GM18520 (cell line): ENCODE results near the gene OR10H5.
"Not testable (repeated sequence)": the region's sequence is repeated elsewhere in the genome, so short reads cannot be mapped to it uniquely, and the experiment has no call there.

Experiments
- ATAC-seq: cut with Tn5 transposase; IDR thresholded peaks from one replicate; pipeline ENCODE4 v1.9.1; 2021; ENCODE audit not compliant: unreplicated experiment

Gene OR10H5

DNA sequence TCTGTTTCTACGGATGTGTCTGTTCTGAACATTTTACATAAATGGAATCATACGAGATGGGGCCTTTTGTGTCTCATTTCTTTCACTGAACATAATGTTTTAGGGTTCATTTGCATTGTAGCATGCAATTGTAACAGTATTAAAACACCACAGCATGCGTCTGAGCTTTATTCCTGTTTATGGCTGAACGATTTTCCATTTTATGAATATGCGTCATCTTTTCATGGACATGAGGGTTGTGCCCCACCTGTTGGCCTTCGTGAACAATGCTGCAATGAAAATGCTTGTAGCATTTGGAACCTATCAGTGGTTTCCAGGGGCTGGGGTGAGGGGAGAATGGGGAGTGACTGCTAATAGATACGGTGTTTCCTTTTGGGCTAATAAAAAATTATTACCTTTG is 22.9 kb downstream of the OR10H5 start:
- ATAC-seq = no peak

DNA sequence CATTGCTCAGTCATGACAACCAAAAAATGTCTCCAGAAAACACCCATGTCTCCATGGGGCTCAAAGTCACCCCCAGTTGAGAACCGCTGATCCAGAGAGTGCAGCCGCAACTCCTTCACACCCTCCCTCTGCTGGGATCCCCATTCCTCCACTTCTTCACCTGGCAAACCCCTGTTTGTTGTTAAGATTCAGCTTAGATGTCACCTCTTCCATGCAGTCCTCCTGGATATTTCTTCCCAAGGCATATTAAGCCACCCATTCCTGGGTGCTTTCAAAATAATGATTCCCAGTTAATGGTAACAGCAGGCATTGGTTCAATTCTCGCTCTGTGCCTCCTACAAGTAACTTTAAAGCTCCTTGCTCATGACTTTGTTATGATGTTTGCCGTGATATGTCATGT is 24.0 kb downstream of the OR10H5 start:
- ATAC-seq = no peak

DNA sequence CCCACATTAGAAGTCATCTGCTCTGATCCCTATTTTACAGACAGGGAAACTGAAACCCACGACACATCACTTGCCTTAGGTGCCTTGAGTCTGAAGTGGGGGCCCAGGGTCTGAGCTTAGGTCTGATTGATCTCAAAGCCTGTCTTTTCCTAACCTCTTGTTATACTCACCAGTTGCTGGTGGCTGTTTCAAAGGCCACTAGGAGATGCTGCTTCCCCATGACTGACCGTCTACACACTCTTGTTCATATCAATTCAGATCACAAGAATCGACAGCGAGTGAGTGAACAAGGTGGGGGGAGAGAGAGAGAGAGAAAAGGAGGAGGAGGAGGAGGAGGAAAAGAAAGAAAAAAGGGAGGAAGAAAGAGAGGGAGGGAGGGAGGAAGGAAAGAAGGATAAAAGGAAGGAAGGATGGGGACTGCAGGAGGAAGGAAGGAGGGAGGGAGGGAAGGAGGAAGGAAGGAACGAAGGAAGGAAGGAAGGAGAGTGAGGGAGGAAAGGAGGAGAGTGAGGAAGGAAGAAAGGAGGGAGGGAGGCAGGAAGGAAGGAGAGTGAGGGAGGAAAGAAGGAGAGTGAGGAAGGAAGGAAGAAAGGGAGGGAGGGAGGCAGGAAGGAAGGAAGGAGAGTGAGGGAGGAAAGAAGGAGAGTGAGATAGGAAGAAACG is 24.7 kb downstream of the OR10H5 start:
- no peak for ATAC-seq

DNA sequence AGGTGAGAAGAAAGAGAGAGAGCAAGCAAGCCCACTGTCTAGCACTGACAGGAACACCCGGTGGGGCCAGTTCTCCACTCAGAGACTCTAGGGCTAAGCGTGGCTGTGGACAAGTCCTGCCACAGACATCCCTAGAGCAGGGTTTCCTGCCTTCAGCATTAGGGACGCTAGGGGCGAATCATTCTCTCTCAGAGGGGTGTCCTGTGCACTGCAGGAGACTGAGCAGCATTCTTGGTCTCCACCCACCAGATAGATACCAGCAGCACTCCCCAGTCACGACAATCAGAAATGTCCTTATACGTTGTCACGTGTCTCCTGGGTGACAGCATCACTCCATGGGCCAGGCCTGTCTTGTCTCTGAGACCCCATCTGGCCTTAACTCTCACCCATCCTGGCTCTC is 26.5 kb downstream of the OR10H5 start:
- ATAC-seq = no peak

DNA sequence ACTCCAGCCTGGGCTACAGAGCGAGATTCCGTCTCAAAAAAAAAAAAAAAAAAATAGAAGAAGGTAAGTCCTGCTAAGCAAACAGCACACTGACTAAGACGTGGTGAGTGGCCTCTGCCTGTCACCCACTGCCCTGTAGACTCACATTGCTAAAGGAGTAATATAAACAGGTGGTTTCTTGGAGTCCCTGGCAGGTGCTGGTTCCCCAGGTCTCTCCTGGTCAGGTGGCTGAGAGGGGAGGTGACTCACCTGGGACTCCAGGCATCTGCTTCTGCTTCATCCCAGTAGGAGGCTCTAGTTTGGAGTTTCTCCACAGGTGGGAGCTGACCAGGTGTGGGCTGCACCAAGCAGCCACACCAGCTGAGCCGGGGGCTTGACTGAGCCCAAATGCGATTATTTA is 27.8 kb downstream of the OR10H5 start, which contains the start of gene OR10H1:
Gene OR10H1, minus strand, starts transcription at position 359 of the 400 bp plus-strand sequence. CDS start 7,627 bp downstream, outside the sequence.
- no peak for ATAC-seq

DNA sequence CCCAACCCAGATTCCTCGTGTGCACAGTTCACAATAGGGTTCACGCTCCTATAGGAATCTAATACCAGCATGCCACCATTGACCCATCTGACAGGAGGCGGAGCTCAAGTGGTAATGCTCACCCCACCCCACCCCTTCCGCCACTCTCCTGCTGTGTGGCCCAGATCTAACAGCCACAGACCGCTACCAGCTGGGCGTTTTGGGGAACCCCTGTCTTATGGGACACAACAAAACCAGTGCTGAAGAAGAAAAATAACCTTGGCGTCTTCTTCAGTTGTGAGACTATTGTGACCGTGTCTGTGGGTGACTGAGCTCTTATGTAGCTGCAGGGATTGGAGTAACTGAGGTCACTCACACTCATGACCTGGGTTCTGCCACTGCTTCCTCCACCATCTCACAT is 33.2 kb downstream of the OR10H5 start:
- no peak for ATAC-seq

DNA sequence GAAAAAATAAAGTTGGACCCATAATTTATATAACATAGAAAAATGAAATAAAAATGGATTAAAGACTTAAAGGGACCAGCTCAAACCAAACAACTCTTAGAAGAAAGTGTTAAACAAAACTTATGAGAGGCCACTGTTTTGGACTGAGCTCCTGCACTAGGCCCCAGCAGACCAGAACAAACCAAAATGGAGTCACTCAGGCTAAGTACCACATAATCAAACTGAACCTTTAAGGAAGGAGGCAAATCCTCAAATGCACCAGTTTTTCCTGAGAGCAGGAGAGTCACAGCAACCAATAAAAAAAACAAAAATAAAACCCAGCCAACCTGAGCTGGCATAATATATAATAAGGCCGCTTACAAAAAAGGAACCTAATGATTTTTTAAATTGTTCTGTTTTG is 38.3 kb downstream of the OR10H5 start:
- no peak for ATAC-seq

DNA sequence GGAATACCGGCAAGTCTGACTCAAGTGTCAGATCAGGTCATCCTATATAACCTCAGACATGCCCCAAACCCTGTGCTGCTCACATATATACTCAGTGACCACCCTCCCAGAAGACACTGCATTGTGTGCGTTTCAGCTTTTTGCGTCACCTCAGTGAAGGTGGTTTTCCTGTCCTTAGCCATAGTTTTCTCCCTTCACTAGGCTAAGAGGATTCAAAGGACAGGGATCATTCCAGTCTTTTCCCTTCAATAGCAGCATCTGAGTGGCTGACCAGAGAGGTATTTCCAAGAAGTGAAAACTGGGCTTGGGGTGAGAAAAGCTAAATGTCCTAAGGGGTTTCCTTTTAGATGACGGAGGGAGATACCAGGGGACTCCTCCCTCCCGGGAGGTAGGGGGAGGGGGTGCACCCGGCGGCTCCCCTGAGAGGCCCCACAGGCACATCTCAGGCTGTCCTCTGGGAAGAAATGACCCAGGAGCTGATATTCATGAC is 40.7 kb downstream of the OR10H5 start:
- ATAC-seq = no peak

DNA sequence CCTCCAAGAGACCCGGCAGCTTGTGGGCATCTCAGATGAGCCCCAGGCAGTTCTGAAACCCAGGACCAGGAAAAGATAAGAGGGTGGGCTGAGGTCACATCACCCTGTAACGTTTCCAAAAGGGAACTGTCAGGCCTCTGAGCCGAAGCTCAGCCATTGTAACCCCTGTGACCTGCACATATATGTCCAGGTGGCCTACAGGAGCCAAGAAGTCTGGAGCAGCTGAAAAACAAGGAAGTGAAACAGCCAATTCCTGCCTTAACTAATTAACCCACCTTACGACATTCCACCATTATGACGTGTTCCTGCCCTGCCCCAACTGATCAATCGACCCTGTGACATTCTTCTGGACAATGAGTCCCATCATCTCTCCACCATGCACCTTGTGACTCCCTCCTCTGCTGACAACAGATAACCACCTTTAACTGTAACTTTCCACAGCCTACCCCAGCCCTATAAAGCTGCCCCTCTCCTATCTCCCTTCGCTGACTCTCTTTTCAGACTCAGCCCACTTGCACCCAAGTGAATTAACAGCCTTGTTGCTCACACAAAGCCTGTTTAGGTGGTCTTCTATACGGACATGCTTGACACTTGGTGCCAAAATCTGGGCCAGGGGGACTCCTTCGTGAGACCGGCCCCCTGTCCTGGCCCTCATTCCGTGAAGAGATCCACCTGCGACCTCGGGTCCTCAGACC is 41.3 kb downstream of the OR10H5 start:
- not testable (repeated sequence) for ATAC-seq

DNA sequence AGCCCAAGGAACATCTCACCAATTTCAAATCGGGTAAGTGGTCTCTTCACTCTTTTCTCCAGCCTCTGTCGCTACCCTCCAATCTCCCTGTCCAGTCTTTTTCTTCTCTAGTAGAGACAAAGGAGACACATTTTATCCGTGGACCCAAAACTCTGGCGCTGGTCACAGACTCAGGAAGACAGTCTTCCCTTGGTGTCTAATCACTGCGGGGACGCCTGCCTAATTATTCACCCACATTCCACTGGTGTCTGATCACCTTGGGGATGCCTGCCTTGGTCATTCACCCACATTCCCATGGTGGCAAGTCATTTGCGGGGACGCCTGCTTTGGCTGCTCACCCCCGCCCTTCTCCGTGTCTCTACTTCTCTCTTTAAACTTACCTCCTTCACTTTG is 41.8 kb downstream of the OR10H5 start:
- no peak for ATAC-seq

DNA sequence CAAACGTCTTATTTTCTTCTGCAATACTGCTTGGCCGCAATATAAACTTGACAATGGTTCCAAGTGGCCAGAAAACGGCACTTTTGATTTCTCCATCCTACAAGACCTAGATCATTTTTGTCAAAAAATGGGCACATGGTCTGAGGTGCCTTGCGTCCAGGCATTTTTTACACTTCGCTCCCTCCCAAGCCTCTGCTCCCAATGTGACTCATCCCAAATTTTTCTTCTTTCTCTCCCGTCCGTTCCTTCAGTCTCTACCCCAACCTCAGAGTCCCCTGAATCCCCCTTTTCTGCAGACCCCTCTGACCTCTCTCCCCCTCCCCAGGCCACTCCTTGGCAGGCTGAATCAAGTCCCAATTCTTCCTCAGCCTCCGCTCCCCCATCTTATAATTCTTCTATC is 42.3 kb downstream of the OR10H5 start:
- no peak for ATAC-seq

DNA sequence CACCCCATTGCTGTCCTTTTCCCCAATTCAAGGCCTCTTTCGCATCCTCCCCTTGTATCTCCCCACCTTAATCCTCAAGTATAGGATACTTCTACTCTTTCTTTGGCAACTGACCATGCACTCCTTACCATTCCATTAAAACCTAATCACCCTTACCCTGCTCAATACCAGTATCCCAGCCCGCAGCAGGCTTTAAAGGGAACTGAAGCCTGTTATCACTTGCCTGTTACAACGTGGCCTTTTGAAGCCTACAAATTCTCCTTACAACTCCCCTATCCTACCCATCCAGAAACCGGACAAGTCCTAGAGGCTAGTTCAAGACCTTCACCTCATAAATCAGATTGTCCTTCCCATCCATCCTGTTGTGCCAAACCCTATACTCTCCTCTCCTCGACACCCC is 44.2 kb downstream of the OR10H5 start:
- ATAC-seq = no peak

DNA sequence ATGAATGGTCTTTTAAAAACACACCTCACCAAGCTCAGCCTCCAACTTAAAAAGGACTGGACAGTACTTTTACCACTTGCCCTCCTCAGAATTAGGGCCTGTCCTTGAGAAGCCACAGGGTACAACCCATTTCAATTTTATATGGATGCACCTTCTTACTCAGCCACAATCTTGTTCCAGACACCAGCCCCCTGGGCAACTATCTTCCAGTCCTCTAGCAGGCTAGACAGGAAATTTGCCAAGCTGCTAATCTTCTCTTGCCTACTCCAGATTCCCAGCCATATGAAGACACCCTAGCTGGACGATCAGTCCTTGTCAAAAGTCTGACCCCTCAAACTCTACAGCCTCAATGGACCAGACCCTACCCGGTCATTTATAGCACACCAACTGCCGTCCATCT is 46.8 kb downstream of the OR10H5 start:
- ATAC-seq = not testable (repeated sequence)

DNA sequence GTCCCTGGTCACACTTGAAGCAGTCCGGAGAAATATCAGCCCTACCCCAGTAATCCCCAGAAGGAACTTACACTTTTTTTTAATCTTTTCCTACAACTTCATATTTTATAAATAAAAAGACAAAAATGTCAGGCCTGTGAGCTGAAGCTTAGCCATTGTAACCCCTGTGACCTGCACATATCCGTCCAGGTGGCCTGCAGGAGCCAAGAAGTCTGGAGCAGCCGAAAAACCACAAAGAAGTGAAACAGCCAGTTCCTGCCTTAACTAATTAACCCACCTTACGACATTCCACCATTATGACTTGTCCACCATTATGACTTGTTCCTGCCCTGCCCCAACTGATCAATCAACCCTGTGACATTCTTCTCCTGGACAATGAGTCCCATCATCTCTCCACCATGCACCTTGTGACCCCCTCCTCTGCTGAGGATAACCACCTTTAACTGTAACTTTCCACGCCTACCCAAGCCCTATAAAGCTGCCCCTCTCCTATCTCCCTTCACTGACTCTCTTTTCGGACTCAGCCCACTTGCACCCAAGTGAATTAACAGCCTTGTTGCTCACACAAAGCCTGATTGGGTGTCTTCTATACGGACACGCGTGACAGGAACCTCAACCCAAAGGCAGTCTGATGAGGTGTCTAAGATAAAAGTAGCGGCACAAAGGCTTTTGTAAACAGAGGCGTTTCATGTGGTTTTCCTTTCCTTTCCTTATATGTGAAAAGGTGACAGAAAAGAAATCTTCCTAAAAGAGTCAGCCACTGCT is 48.3 kb downstream of the OR10H5 start:
- ATAC-seq = not testable (repeated sequence)

DNA sequence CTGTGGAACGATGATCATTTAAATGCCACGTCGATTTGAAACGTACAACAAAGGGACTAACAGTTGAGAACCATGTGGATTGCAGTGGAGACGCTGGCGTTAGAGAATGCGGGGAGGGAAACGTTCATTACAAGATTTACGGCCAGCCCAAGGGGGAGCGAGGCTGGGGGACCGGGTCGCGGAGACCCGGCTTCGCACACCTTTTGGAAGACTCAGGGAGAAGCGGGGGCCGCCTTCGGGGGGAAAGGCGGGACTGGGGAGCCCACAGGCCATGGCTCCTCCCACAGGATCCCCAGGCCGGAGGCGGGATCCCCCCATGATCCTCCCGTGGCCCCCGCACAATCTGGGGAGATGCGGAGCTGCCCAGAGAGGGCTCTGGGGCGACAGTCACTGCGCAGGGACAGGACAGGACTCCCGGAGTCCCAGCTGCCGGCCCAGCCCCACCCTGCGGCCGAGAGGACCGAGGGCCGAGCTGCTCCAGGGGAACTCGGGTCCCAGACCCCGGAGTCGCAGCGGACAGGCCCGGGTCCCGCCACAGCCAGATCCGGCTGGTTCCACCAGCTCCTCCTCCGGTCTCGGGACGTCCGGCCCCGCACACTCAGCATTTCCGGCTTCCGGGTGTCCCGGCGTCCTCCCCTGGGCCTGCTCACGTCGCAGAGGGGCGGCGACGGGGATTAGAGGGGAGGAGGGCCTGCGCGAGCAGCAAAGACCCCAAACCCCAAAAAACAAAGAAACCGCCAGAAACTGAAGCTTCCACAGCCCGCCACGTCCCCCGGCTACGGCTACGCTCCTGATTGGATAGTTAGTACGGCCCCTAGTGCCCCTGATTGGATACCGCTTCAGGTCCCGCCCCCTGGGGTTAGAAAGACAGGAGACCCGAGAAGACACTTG is 49.1 kb downstream of the OR10H5 start:
- ATAC-seq = peak; percentile 90

DNA sequence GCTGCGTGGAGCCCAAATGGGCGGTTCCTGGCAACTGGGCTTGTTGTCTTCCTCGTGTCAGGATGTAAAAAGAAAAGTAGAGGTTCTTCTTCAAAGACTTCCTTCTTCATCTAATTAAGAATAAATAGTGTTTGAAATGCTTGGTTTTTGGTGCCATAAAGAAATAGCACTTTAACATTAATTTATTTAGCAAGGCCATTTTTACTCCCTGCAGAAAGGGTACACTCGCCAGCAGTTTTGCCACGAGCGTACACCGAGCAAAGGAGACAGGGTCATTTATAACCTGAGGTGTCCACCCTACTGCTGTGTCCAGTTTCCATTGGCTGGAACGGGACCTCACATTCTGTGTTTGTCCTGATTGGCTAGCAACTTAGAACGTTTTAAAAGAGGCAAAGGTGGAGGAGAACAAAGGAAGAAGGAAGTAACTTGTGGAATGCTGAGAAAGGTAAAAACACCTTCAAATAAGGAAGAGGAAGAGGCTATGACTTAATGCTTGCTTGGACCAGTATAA is 49.8 kb downstream of the OR10H5 start:
- no peak for ATAC-seq

DNA sequence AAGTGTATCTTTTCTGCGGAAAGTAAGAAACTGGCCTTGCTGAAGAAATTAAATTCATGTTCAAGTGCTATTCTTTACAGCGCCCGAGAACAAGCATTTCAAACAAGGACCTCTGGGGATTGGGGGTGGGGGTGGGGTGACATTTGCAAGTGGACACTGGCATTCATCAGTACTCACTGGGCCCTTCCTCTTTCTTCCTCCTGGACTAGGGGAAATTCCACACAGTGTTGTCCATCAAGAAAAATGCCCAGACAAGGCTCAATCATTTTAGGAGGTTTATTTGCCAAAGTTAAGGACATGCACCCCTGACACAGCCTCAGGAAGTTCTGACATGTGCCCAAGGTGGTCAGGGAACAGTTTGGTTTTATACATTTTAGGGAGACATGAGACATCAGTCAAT is 50.9 kb downstream of the OR10H5 start:
- no peak for ATAC-seq

DNA sequence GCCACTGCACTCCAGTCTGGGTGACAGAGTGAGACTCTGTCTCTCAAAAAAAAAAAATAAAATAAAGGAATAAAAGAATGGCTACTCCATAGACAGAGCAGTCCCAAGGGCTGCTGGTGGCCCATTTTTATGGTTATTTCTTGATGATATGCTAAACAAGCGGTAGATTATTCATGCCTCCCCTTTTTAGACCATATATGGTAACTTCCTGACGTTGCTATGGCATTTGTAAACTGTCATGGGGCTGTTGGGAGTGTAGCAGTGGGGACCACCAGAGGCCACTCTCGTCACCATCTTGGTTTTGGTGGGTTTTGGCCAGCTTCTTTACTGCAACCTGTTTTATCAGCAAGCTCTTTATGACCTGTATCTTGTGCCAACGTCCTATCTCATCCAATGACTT is 52.4 kb downstream of the OR10H5 start:
- ATAC-seq = not testable (repeated sequence)

DNA sequence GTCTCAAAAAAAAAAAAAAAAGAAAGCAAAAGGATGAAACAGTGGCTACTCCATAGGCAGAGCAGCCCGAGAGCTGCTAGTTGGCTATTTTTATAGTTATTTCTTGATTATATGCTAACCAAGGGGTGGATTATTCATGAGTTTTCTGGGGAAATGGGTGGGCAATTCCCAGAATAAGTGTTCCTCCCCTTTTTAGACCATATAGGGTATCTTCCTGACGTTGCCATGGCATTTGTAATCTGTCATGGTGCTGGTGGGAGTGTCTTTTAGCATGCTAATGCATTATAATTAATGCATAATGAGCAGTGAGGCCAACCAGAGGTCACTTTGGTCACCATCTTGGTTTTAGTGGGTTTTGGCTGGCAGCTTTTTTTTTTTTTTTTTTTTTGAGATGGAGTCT is 53.4 kb downstream of the OR10H5 start:
- no peak for ATAC-seq

DNA sequence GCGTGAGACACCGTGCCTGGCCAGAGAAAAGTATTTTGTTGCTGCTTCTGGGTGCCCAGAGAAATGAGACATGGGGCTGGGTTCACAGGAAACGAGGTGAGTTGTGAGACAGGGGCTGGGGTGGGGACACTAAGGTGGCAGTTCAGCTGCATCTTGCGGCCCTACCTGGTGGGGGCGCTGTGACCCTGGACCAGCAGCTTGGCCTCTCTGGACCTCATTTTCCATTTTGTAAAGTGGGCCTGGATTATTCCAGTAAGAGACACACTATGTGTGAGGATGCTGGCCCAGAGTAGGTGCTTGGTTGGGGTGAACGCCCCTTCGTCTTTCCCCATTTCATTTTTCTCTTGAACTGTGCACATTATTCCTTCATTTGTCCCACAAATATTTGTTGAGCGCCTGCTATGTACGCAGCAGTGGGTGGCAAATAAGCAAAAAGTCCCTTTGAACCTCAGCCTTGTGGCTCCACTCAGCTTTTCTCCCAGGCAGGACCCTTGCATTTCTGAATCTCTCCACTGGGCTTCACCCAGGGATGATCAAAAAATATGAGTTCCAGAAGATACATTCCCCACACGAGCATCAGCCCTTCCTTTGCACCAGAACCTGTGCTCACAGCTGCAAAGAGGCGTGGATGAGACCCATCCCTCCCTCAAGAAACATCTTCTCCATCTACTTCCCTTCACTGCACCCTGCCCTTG is 54.6 kb downstream of the OR10H5 start:
- no peak for ATAC-seq
